T-helper 1 cell (primary cell): ENCODE results near the gene RIN3.
"Not testable (repeated sequence)": the region's sequence is repeated elsewhere in the genome, so short reads cannot be mapped to it uniquely, and the experiment has no call there.

Source experiments
- DNase-seq, 5 donors: peaks; one replicate each; pipeline ENCODE4 v3.0.0-alpha.2; 2012 to 2020

Gene RIN3

GRCh38 chr14:92670643-92671366 lies 157.2 kb downstream of the RIN3 start:
- no peak for DNase-seq

GRCh38 chr14:92673601-92674150 lies 160.1 kb downstream of the RIN3 start:
- no peak for DNase-seq

- no peak for DNase-seq
Measured at GRCh38 chr14:92675421-92675820, 161.8 kb downstream of the RIN3 start.

GRCh38 chr14:92675976-92676375 lies 162.4 kb downstream of the RIN3 start:
- DNase-seq: no peak

GRCh38 chr14:92676403-92677086 lies 163.0 kb downstream of the RIN3 start:
- DNase-seq: no peak

- no peak for DNase-seq
Measured at GRCh38 chr14:92677087-92677668, 163.6 kb downstream of the RIN3 start.

- no peak for DNase-seq
Measured at GRCh38 chr14:92677955-92678354, 164.4 kb downstream of the RIN3 start.

- no peak for DNase-seq
Measured at GRCh38 chr14:92678766-92679165, 165.2 kb downstream of the RIN3 start.

GRCh38 chr14:92679246-92679645 lies 165.7 kb downstream of the RIN3 start:
- DNase-seq: no peak

- DNase-seq: not testable (repeated sequence)
Measured at GRCh38 chr14:92680330-92680729, 166.7 kb downstream of the RIN3 start.

GRCh38 chr14:92680781-92681650 lies 167.4 kb downstream of the RIN3 start:
- peak; percentile 39 to 75 (median 57) for DNase-seq

GRCh38 chr14:92683041-92683440 lies 169.5 kb downstream of the RIN3 start:
- DNase-seq: no peak

- no peak for DNase-seq
Measured at GRCh38 chr14:92684801-92685560, 171.4 kb downstream of the RIN3 start.

GRCh38 chr14:92685784-92686355 lies 172.3 kb downstream of the RIN3 start:
- no peak for DNase-seq

GRCh38 chr14:92686411-92686899 lies 172.9 kb downstream of the RIN3 start:
- no peak for DNase-seq

GRCh38 chr14:92686900-92687427 lies 173.4 kb downstream of the RIN3 start:
- DNase-seq: peak in 3 of 5 donors; percentile 28 to 40 (median 33)

- no peak for DNase-seq
Measured at GRCh38 chr14:92687681-92688433, 174.3 kb downstream of the RIN3 start.

- DNase-seq: no peak
Measured at GRCh38 chr14:92688434-92689375, 175.1 kb downstream of the RIN3 start.
